GM19463 (cell line): ENCODE data around the gene ZEB1.
"Not testable (repeated sequence)": the region's sequence is repeated elsewhere in the genome, so short reads cannot be mapped to it uniquely, and the experiment has no call there.

Experiments used
- ATAC-seq: cut with Tn5 transposase; IDR thresholded peaks from one replicate; pipeline ENCODE4 v1.9.1; 2021; ENCODE audit warnings: mild to moderate bottlenecking, moderate library complexity; ENCODE audit not compliant: unreplicated experiment

The ZEB1 gene

DNA sequence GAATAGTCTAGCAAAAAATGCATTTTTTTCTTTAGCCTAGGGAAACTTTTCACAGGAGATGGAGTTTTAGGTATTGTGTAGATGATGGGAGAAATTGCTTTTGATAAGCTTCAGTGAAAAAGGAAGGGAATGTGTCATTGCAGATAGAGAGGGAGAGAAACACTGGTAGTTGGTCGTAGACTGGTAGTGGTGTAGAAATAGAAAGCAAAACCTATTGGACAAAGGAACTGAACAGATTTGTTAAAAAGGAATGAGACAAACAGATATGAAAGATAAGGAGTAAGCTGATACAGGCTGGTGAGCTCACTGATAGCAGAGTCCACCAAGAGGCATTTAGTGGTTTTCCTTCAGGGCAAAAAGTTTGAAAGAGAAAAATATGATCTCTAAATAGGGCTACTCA, 94.3 kb downstream of the ZEB1 start:
- ATAC-seq: no peak

DNA sequence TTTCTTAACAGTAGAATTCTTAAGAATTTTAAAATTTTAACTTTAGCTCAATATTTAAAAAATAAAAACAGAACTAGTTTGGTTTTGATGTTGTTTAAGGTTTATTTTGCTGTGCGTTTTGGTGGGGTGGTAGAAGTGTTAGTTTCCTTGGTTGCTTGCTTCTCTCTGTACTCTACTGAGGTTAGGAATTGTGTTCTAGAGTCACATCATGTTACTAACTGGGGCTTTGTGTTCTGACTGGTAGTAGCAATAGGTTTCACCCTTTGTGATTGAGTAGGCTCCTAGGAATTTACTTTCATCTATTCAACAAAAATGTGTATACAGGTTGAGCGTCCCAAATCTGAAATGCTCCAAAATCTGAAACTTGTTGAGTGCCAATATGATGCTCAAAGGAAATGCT, 99.5 kb downstream of the ZEB1 start:
- no peak for ATAC-seq

DNA sequence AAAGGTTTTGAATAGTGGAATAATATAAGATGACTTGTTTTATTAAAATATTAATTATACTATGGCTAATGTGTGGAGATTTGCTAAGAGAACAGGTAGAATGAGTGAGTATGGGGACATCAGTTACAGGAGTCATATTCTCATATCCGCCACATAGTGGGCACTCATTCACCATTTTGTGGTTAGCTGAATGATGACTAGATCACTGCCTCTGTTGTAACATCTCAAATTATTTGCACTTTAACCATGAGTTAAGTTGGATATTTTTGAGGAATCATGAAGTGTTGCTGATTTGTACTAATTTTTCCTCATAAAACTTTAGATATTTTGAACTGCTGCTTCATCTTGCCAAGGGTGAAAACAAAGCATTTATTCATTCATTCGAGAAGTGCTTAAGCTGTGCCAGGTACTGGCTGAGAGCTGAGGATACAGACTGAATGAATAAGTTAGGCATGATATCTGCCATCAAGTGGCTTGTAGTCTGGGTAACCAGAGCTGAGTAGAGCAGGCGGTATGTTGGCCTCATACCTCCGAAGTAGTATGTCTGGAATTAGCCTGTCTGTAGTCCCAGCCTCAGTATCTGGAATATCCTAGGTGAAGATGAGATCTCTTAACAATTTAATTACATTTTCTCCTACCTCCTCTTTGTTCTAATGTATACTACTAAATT, 100.5 kb downstream of the ZEB1 start:
- no peak for ATAC-seq

DNA sequence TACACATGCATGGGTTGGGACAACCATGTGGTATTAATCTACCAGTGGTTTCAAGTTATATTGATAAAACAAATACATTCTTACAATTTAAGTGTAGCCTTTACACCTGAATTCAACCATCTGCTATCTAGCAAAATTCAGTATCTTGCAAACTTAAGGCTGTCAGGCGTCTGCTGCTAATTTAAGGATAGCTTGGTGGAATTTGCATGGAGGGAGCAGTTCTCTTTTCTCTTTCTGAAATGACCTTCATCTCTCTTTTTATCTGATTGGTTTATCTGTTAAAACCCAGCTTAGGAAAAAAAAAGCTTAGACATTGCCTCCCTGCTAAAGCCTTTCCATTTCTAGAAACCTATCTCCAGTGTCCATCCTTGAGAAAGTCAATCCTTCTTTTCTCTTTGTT, 102.3 kb downstream of the ZEB1 start:
- no peak for ATAC-seq

DNA sequence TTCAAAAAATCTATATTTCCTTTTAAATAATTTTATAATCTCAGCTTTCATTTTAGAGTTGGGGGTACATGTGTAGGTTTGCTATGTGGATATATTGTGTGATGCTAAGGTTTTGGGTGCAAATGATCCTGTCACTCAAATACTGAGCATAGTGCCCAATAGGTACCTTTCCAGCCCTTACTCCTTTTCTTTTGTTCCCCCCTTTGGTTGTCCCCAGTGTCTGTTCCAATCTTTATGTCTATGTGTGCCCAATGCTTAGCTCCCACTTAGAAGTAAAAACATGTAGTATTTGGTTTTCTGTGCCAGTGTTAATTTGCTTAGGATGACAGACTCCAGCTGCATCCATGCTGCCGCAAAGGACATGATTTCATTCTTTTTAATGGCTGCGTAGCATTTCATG, 103.6 kb downstream of the ZEB1 start:
- no peak for ATAC-seq

DNA sequence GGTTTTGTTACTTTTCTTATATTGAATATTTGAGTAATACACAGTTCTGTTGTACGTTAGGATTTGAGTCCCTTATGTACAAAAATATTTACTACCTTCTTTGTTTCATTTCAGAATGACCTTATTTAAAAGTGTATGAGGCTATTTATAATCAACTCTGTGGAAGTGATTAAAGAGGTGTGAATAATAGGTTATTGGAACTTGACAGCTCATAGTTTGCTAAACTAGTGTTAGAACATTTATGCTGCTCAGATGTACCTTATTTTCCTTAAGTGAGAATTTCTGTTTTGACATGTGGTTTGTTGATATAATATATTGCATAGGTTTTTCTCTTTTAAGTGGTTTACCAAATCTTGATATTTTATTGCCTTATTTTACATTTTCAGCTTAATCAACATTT, 105.5 kb downstream of the ZEB1 start:
- ATAC-seq: no peak

DNA sequence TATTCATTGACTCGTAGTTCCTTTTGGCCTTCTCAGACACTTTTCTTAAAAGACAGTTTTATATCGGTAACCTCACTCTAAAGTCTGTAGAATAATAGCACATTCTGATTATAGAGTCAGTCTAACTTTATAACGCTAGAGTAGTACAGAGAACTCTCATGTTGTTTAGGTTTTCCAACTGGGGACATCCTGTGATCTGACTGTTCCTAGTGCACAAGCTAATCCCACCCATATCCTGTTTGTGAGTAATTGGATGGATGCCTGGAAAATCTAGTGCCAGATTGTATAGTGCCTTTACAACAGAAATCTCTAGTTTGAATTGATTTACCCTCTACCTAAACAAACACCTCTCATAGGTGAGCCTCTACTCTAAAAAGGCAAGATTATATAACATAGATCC, 107.4 kb downstream of the ZEB1 start:
- ATAC-seq: no peak

DNA sequence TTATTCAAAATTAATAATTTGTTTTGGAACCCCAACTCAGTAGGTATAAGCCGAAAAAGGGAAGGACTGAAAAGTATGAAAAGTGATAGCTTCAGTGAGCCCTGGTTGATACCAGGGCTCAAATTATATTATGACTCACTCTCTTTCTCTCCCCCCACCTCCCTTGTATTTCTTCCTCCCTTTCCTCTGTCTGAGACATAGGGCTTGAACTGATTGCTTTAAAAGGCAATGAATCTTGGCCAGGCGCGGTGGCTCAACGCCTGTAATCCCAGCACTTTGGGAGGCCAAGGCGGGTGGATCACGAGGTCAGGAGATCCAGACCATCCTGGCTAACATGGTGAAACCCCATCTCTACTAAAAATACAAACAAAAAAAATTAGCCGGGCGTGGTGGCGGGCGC, 108.3 kb downstream of the ZEB1 start:
- not testable (repeated sequence) for ATAC-seq

DNA sequence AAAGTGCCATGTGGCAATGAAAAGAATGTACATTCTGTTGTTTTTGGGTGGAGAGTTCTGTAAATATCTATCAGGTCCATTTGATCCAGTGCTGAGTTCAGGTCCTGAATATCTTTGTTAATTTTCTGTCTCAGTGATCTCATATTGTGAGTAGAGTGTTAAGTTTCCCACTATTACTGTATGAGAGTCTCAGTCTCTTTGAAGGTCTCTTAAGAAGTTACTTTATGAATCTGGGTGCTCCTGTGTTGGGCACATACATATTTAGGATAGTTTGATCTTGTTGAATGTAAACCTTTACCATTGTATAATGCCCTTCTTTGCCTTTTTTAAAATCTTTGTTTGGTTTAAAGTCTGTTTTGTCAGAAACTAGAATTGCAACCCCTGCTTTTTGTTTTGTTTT, 109.5 kb downstream of the ZEB1 start:
- ATAC-seq: not testable (repeated sequence)

DNA sequence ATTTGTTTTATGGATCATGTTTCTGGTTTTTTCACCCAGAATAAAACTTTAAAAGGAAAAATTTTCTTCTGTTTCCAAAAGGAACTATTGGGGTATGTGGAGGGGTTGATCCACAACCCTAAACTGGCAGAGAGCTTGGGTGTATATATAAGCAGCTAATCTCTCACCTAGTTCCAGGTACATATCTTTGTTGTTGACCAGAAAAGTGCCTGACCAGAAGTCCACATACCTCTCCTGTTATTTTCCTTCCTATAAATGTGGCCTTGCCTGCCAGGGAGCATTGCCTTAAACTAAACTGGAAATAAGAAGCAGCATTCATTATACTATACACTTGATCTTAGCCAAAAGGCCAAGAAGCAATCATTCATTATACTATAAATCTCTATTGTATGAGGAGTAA, 112.0 kb downstream of the ZEB1 start:
- no peak for ATAC-seq

DNA sequence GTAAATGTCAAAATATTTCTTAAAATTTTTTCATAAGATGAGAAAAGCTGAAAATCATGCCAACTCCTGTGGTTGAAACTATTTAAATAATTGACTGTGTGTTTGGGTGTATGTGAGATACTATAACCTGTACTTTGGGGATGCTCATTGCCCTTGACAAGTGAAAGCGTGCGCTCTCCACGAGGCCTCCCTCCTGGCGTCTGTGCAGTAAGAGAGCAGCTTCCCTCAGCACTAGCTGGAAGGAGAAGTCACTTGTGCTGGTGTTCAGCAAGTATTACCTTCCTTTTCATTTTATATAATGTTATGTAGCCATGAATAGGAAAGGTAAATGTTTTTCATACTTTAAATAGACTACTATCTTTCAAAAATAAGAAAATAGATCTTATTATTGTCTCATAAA, 118.9 kb downstream of the ZEB1 start:
- ATAC-seq: no peak

DNA sequence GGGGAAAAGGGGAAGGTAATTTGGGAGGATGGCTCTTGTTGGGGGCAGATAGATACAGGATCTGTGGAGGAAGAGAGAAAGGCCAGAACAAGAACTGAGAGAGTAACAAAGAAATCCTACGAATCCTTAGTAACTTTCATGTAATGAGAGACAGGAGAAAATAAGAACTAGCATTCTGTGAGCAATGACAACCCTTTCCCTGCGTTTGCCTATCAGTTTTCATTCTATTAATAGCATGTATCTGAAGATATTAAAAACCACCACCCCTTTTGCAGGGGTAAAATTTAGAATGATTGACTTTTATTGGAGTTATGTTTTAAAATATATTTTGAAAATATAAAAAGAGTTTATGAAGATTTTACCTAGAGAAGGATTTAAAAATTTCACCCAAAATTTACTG, 132.8 kb downstream of the ZEB1 start:
- no peak for ATAC-seq

DNA sequence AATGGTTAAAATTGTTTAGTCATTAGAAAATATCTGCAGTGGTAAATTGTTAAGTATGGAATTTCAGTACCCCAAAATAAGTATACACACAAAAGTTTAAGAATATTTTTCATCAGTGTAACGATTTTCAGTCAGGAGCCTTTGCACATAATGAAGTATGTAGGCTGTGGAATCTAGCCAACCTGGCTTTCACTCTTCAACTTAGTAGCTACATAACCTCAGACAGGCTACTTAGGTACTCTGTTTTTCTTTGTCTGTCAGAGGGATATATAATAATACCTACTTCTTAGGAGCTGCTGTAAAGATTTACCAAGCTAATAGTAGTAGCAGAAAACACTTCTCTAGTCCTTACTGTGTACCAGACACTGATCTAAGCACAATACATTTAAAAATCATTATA, 137.5 kb downstream of the ZEB1 start:
- ATAC-seq: no peak

DNA sequence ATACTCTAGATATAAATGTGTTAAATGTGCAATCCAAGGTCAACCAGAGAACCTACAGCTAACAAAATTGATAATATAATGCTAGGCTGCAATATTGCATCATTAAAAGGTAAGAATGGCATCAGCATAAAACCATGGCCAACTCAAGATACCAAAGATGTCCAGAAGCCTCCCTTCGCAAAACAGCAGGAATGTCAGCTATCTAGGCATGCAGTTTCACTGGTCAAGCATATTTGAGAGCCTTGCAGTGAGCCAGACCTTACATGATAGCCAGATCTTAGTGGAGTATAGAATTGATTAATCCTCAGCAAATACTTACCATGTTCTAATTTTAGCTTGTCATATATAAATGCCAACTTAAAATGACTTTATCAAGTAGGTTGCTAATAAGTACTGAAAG, 138.8 kb downstream of the ZEB1 start:
- no peak for ATAC-seq

DNA sequence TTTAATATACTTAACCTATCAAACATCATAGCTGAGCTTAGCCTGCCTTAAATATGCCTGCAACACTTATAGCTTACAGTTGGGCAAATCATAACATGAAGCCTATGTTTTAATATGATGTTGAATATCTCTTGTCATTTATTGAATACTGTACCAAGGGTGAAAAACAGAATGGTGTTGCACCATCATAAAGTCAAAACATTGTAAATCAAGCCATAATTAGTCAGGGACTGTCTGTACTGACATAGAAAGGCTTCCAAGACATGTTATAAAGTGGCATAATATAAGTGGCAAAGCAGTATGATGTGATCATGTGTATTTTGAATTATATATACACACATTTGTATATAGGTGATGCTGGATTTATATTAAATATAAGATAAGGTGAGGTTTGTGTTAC, 140.0 kb downstream of the ZEB1 start:
- ATAC-seq: no peak

DNA sequence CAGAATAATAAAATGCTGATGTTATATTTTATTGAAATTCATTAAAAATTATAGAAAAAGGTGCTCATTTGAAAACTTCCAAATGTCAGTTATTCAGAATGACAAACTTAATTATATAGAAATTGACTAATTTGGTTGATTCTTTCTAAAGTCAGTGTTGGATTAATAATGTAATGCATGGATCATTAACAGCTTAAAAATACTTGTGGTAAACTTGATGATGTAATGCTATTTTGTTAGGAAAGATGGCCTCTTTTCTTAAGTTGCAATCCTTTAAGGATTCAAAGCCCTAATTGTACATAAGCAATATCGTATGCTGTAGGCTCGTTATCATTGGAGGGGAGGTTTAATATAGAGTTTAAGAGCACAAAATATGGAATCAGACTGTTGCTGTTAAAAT, 141.2 kb downstream of the ZEB1 start:
- no peak for ATAC-seq

DNA sequence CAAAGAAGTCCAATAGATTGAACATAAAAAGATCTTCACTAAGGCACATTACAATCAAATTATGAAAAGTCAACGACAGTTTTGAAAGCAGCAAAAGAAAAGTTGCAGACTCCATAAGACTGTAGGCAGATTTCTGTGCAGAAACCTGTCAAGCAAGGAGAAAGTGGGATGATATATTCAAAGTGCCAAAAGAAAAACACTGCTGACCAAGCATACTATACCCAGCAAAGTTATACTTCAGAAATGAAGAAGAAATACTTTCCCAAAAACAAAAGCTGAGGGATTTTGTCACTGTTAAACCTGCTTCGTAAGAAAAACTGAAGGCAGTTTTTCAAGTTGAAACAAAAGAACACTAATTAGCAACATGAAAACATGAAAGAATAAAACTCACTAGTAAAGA, 145.5 kb downstream of the ZEB1 start:
- no peak for ATAC-seq

DNA sequence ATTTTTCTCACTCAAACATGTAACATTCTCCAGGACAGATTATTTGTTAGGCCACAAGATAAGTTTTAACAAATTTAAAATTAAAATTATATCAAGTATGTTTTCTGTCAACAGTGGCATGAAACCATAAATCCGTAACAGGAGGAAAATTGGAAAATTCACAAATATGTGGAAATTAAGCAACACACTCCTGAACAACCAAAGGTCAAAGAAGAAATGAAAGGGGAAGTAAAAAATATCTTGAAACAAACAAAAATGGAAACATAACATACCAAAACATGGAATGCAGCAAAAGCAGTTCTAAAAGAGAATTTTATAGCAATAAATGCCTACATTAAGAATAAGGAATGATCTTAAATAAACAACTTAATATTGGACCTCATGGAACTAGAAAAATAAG, 147.3 kb downstream of the ZEB1 start:
- no peak for ATAC-seq

DNA sequence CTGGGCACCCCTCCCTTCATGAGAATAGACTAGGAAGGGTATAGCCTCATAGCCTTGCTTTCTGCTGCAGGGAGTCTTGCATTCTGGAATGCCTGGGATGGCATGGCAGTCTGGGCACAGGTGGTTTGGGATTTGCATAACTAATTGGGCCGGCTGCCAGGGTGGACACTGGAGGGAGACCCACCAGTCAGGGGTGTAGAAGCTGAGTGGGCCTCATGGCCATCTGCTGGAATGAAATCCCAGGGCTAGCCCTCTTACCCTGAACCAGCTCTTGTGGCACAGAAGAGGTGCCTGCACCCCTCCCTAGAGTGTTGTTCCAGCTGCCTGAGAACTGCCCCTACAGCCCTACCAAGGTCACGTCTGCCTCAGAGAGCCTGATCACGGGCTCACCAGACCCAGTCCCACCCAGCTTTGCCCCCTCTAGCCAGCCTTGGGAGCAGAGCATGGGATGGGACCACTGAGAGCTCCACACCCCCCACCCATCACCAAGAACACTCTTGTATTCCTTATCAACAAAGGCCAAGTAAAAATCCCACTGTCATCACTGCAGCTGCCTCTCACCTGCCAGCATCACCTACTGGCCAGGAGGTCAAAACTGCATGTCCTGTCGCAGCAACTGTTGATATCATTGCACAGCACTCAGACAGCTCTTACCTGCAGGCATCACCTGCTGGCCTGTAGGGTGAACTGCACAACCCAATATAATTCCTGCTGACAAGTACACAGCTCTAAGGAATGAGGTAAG, 148.9 kb downstream of the ZEB1 start:
- no peak for ATAC-seq

DNA sequence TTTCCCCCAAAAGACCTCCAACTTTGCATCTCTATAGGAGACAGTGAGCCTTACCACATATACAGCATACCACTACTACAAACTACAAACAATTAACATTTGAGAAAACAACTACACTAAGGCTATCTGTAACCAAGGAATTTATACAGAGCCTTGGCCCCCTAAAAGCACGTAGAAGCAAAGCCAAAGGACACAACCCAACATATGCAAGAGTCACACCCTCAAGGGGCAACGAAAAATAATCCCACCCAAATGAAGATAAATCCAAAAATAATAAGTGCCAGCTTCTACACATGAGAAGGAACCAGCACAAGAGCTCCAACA, 149.5 kb downstream of the ZEB1 start:
- no peak for ATAC-seq

DNA sequence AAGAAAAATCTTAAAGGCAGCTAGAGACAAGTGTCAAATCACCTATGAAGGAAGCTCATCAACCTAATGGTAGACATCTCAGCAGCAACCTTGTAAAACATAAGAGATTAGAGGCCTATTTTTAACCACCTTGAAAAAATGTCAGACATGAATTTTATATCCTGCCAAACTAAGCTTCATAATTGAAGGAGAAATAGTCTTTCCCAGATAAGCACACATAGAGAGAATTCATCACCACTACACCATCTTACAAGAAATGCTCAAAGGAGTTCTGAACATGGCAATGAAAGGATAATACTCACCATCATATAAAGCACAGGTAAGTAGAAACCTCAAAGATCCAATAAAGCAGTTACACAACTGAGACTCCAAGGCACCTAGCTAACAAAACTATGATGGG, 156.5 kb downstream of the ZEB1 start:
- ATAC-seq: no peak

DNA sequence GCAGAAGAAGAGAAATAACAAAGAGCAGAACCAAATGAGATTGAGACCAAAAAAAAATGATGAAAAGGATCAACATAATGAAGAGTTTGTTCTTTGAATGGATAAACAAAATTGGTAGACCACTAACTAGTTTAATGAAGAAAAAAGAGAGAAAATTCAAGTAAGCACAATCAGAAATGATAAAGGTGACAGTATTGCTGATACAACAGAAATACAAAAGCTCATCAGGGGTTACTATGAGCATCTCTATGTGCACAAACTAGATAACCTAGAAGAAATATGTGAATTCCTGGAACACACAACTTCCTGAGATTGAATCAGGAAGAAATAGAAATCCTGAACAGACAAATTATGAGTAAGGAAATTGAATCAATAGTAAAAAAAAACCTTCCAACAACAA, 157.1 kb downstream of the ZEB1 start:
- ATAC-seq: no peak

DNA sequence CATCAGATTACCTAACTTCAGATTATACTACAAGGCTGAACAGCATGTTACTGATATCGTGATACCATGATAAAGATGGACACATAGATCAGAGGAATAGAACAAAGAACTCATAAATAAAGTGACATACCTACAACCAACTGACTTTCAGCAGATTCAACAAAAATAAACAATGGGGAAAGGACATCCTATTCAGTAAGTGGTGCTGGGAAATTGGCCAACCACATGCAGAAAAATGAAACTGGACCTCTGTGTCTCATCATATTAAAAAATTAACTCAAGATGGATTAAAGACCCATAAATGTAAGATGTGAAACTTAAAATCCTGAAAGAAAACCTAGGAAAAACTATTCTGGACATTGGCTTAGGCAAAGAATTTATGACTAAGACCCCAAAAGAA, 158.6 kb downstream of the ZEB1 start:
- no peak for ATAC-seq
